BE2C (cell line): ENCODE results near the gene KLHL2.

Source experiments
- DNase-seq: peaks from one replicate; pipeline ENCODE4 v3.0.0-alpha.2; 2020
- H3K27me3 ChIP-seq: fragments of 250-450 bp; sonication (Bioruptor Pico); 2 replicates; pipeline ENCODE4 v1.5.1; 2020; ENCODE audit warnings: mild to moderate bottlenecking
- H3K36me3 ChIP-seq: fragments of 250-450 bp; sonication (Bioruptor Pico); 2 replicates; pipeline ENCODE4 v1.5.1; 2020; ENCODE audit warnings: mild to moderate bottlenecking
- H3K4me1 ChIP-seq: fragments of 250-450 bp; sonication (Bioruptor Pico); 2 replicates; pipeline ENCODE4 v1.5.1; 2020
- H3K4me3 ChIP-seq: 2 replicates; pipeline ENCODE4 v1.5.1; 2011; ENCODE audit warnings: low read depth, low read length
- H3K9me3 ChIP-seq: fragments of 250-450 bp; sonication (Bioruptor Pico); 2 replicates; pipeline ENCODE4 v1.5.1; 2020
- TF ChIP-seq, protein P1 (sequence below): IDR thresholded peaks from 2 replicates; pipeline ENCODE4 v1.5.1; 2012; ENCODE audit warnings: mild to moderate bottlenecking, low read depth, low read length

Gene KLHL2

DNA sequence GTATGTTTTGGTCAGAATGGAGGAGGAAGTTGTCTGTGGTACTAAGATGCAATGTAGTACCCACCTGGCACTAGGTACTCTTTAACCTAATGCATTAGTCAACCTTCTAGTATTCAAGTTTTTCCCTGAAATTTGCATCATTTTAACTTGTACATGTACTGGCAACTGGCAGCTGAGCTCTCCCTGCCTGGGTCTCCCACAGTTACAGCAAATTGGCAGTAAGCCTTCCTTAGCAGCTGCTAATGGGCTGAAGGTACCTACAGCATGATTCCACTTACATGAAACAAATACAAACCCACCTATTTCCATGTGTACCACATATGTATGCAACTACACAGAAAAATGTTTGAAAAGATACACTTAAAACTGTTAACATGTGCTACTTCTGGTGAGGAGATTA, 8.1 kb upstream of the KLHL2 start:
- TF ChIP-seq, protein P1, sequence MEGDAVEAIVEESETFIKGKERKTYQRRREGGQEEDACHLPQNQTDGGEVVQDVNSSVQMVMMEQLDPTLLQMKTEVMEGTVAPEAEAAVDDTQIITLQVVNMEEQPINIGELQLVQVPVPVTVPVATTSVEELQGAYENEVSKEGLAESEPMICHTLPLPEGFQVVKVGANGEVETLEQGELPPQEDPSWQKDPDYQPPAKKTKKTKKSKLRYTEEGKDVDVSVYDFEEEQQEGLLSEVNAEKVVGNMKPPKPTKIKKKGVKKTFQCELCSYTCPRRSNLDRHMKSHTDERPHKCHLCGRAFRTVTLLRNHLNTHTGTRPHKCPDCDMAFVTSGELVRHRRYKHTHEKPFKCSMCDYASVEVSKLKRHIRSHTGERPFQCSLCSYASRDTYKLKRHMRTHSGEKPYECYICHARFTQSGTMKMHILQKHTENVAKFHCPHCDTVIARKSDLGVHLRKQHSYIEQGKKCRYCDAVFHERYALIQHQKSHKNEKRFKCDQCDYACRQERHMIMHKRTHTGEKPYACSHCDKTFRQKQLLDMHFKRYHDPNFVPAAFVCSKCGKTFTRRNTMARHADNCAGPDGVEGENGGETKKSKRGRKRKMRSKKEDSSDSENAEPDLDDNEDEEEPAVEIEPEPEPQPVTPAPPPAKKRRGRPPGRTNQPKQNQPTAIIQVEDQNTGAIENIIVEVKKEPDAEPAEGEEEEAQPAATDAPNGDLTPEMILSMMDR = no peak
- no peaks in the 10 kb centered on the region for H3K36me3 ChIP-seq
- H3K4me3 ChIP-seq = no peak overlapping the region

GRCh38 chr4:165199722-165200121, 7.6 kb upstream of the KLHL2 start:
- H3K9me3 ChIP-seq = no peaks in the 10 kb centered on the region
- no peak overlapping the region for H3K4me3 ChIP-seq
- no peak for DNase-seq
- H3K36me3 ChIP-seq = no peaks in the 10 kb centered on the region
- TF ChIP-seq, protein P1 = no peak
- peaks cover 18% of the 10 kb centered on the region for H3K27me3 ChIP-seq
- no peaks in the 10 kb centered on the region for H3K4me1 ChIP-seq

More for the DNA sequence above, 8.1 kb upstream of the KLHL2 start:
- no peak for DNase-seq
- Histone ChIP-seq H3K4me1 (no peaks in the 10 kb centered on the region), H3K27me3 (peaks cover 18% of the 10 kb centered on the region), H3K9me3 (no peaks in the 10 kb centered on the region)

GRCh38 chr4:165201806-165202205, 5.6 kb upstream of the KLHL2 start:
- peaks cover 19% of the 10 kb centered on the region for H3K27me3 ChIP-seq
- no peak for DNase-seq
- no peaks in the 10 kb centered on the region for H3K36me3 ChIP-seq
- no peak overlapping the region for H3K4me3 ChIP-seq
- H3K9me3 ChIP-seq = no peaks in the 10 kb centered on the region
- TF ChIP-seq, protein P1 = no peak
- no peaks in the 10 kb centered on the region for H3K4me1 ChIP-seq

GRCh38 chr4:165203541-165204461, 3.6 kb upstream of the KLHL2 start:
- Histone ChIP-seq H3K4me3 (no peak overlapping the region), H3K27me3 (peaks cover 36% of the 10 kb centered on the region), H3K36me3 (no peaks in the 10 kb centered on the region), H3K4me1 (no peaks in the 10 kb centered on the region; the same call in 1 of the 2 replicates), H3K9me3 (no peaks in the 10 kb centered on the region)
- TF ChIP-seq, protein P1 = no peak
- DNase-seq = no peak

- no peak for DNase-seq
- Histone ChIP-seq H3K4me1 (no peaks in the 10 kb centered on the region; the same call in 1 of the 2 replicates), H3K9me3 (no peaks in the 10 kb centered on the region), H3K27me3 (peaks cover 43% of the 10 kb centered on the region), H3K36me3 (no peaks in the 10 kb centered on the region), H3K4me3 (no peak overlapping the region)
- TF ChIP-seq, protein P1 = no peak
These were observed 2.9 kb upstream of the KLHL2 start for GRCh38 chr4:165204462-165204830.

DNA sequence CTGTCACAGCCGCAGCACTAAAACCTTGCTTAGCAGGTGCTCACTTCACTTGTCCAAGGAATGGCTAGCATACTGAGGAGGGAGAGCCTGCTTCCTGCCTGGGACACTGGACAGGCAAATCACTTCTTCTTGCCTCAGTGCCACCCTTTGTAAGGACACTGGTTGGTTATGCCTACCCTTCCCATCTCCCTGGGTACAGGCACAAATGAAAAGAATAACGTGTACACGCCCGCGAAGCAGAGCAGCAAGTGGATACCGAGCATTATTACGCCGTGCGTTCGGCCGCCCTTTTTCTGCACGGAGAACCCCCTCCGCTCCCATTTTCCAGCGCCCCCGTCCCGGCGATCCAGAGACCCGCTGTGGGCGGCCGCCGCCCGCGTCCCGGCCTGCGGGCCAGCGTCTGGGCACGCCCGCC, 338 bp upstream of the KLHL2 start:
- DNase-seq = no peak
- H3K4me3 ChIP-seq = peak overlapping the region; percentile 62
- no peaks in the 10 kb centered on the region for H3K36me3 ChIP-seq
- no peaks in the 10 kb centered on the region; the same call in 1 of the 2 replicates for H3K4me1 ChIP-seq
- H3K27me3 ChIP-seq = peaks cover 57% of the 10 kb centered on the region
- TF ChIP-seq, protein P1 = no peak
- H3K9me3 ChIP-seq = no peaks in the 10 kb centered on the region
